Heart right ventricle (tissue), 16 donors: Measurements from ENCODE around the gene SEMG1. TPM values are rescaled to one million over a fixed set of nuclear protein-coding genes. Genes with fewer than 3 reads are reported as not detected.
A peak's percentile ranks its signal among the peaks of the same experiment; 100 is the strongest.

Source experiments
- ATAC-seq, 8 donors: fragments of 200-7000 bp; cut with Tn5 transposase; one replicate each; pipeline ENCODE4 v1.9.1; 2020; ENCODE audit warnings: mild to moderate bottlenecking in 8 of 8, moderate library complexity in 8 of 8, moderate number of reproducible peaks in 1 of 8
- DNase-seq, 2 donors: peaks; one replicate each; pipeline ENCODE4 v3.0.0-alpha.2; 2020
- H3K27ac ChIP-seq, 10 donors: fragments of 200-600 bp; sonication (generic) in 2 of 10; one replicate each; pipeline versions ENCODE4 v1.5.0 to v1.8.0; 2020 to 2022; ENCODE audit warnings: mild to moderate bottlenecking in 3 of 10
- H3K27me3 ChIP-seq, 7 donors: fragments of 200-600 bp; one replicate each; pipeline ENCODE4 v1.8.0; 2021 to 2022; ENCODE audit warnings: mild to moderate bottlenecking in 2 of 7
- H3K36me3 ChIP-seq, 9 donors: fragments of 200-600 bp; sonication (generic) in 1 of 9; one replicate each; pipeline versions ENCODE4 v1.5.0 to v1.8.0; 2020 to 2022; ENCODE audit warnings: mild to moderate bottlenecking in 2 of 9
- H3K4me1 ChIP-seq, 9 donors: fragments of 200-600 bp; sonication (generic) in 1 of 9; one replicate each; pipeline versions ENCODE4 v1.5.0 to v1.8.0; 2020 to 2022; ENCODE audit warnings: mild to moderate bottlenecking in 4 of 9
- H3K4me3 ChIP-seq, 10 donors: fragments of 200-600 bp; sonication (generic) in 2 of 10; one replicate each; pipeline versions ENCODE4 v1.5.0 to v1.8.0; 2020 to 2022; ENCODE audit warnings: mild to moderate bottlenecking in 7 of 10, moderate library complexity in 2 of 10
- H3K9me3 ChIP-seq, 11 donors: fragments of 200-600 bp in 10 of 11; sonication (generic) in 2 of 11; one replicate each; pipeline versions ENCODE4 v1.5.0 to v1.8.0; 2013 to 2022; ENCODE audit warnings: mild to moderate bottlenecking in 2 of 11, control low read depth in 1 of 11, moderate library complexity in 1 of 11
- CTCF ChIP-seq, 9 donors: fragments of 200-600 bp; sonication (generic) in 2 of 9; IDR thresholded peaks; one replicate each; pipeline versions ENCODE4 v1.5.0 to v1.8.0; 2021 to 2022; ENCODE audit warnings: antibody characterized with exemption in 9 of 9, mild to moderate bottlenecking in 5 of 9, moderate library complexity in 1 of 9
- WGBS, 2 donors: extraction: QIAGEN DNeasy Blood & Tissue Kit; methylation state at CpG; one replicate each; pipeline ENCODE4 v1.1.7; 2013; ENCODE audit warnings: inconsistent platforms in 1 of 2; 5-methylcytosine and 5-hydroxymethylcytosine counted together
- intact Hi-C, 10 donors: fragments of 100-400 bp; cut with DNase I; formaldehyde crosslinking; loops; one replicate each; pipeline versions ENCODE4 v1.11.1 to v1.14.2; 2022
- polyA plus RNA-seq, 2 donors: library from polyadenylated mRNA; stranded (reverse); fragments of 200-250 nt; gene quantifications; one replicate each; pipeline ENCODE4 v1.2.3, GENCODE V29; 2013
- total RNA-seq, 10 donors: library from RNA; stranded (reverse); fragmentation: NEBNext Ultra II Directional in 3 of 10; extraction: Animal tissue kit (Norgen Biotek cat#: 25700) in 3 of 10; gene quantifications; one replicate each; pipeline versions ENCODE4 v1.2.1 to v1.2.4, GENCODE V29; 2021 to 2023
- donor health status: Arrhythmogenic right ventricular cardiomyopathy.
- donor health status: ischemic (EF 13 %, LVEDD 7.1; RV severe dilation, severe dysfunction).
- donor health status: healthy with polysubstance abuse.
- donor health status: DM: no; HTN: yes; CAD: no.
- donor health status: DM: no; HTN: no; CAD: no.
- donor health status: ischemic (EF 25% LVEDD 6.9; RV normal size, moderate dysfunction).
- donor health status: ischemic (EF 25% LVEDD 5.7; RV mildly dilated, moderate dysfunction).
- donor health status: healthy.
- donor health status: DM: yes; HTN: yes; CAD: no.
- donor health status: Ischemic cardiomyopathy.
- donor health status: ischemic (EF 35%, LVEDD 5.7; RV mildly dilated, moderate dysfunction).
- donor health status: nonischemic (EF 11% LVEDD 7.7; RV severe dilation, severe dysfunction).
- donor health status: DM: yes; HTN: yes; CAD: no.
- donor health status: PGD.
- donor health status: ischemic (EF 29% LVEDD 5.4; RV normal size, mild dysfunction).
- donor health status: nonischemic (EF 23%, LVEDD 6.1; RV moderate dilation, normal function).

The SEMG1 gene
- total and polyA plus RNA-seq, 12 donors = not detected

GRCh38 chr20:45254383-45255262 lies 47.8 kb downstream of the SEMG1 start, which contains the start of gene SLPI:
SLPI (minus strand) TSS chr20:45254564; CDS start chr20:45254543, 21 bp downstream.
- peaks cover 0 to 53% (median 19%) of the 10 kb centered on the region in 7 donors for H3K27me3 ChIP-seq
- peaks cover 0 to 19% (median 0%) of the 10 kb centered on the region in 9 donors for H3K4me1 ChIP-seq
- no peak within 1 kb of the TSS for H3K4me3 ChIP-seq
- ATAC-seq (peak in 3 of 8 donors; percentile 24 to 64 (median 59)), DNase-seq (no peak)
- intact Hi-C loops = no loop called here
- peak within 1 kb of the TSS in 1 of 10 donors; percentile 47 for H3K27ac ChIP-seq
- no peaks in the 10 kb centered on the region for H3K9me3 ChIP-seq
- no peak for TF ChIP-seq CTCF (IDR thresholded peaks at IDR 0.05)
- H3K36me3 ChIP-seq = no peaks in the 10 kb centered on the region
- WGBS, 2 donors = 45 to 59% methylated on average over 7 of the region's 7 CpGs

GRCh38 chr20:45257161-45257560 lies 50.3 kb downstream of the SEMG1 start:
- DNase-seq (no peak), ATAC-seq (no peak)
- no peaks in the 10 kb centered on the region for H3K9me3 ChIP-seq
- no peak for TF ChIP-seq CTCF (IDR thresholded peaks at IDR 0.05)
- no peak overlapping the region for H3K27ac ChIP-seq
- WGBS, 2 donors = 77 to 82% methylated on average over 3 of the region's 3 CpGs
- no peaks in the 10 kb centered on the region for H3K36me3 ChIP-seq
- peaks cover 0 to 19% (median 0%) of the 10 kb centered on the region in 9 donors for H3K4me1 ChIP-seq
- no peak overlapping the region for H3K4me3 ChIP-seq
- peaks cover 0 to 50% (median 8%) of the 10 kb centered on the region in 7 donors for H3K27me3 ChIP-seq
- intact Hi-C loops = no loop called here

GRCh38 chr20:45257711-45258110 lies 50.9 kb downstream of the SEMG1 start:
- no peak for DNase-seq
- intact Hi-C loops = no loop called here

GRCh38 chr20:45258259-45258658 lies 51.4 kb downstream of the SEMG1 start:
- no peaks in the 10 kb centered on the region for H3K9me3 ChIP-seq
- H3K4me3 ChIP-seq = no peak overlapping the region
- intact Hi-C loops = no loop called here
- H3K27me3 ChIP-seq = peaks cover 0 to 42% (median 8%) of the 10 kb centered on the region in 7 donors
- H3K4me1 ChIP-seq = peaks cover 0 to 19% (median 0%) of the 10 kb centered on the region in 9 donors
- no peak overlapping the region for H3K27ac ChIP-seq
- TF ChIP-seq CTCF (IDR thresholded peaks at IDR 0.05) = no peak
- 86 to 87% methylated on average over 3 of the region's 3 CpGs for WGBS, 2 donors
- no peak for ATAC-seq
- DNase-seq = no peak
- no peaks in the 10 kb centered on the region for H3K36me3 ChIP-seq

More at GRCh38 chr20:45257711-45258110, 50.9 kb downstream of the SEMG1 start:
- Histone ChIP-seq H3K4me1 (peaks cover 0 to 19% (median 0%) of the 10 kb centered on the region in 9 donors), H3K36me3 (no peaks in the 10 kb centered on the region), H3K4me3 (no peak overlapping the region), H3K27me3 (peaks cover 0 to 47% (median 8%) of the 10 kb centered on the region in 7 donors), H3K27ac (no peak overlapping the region), H3K9me3 (no peaks in the 10 kb centered on the region)
- TF ChIP-seq CTCF (IDR thresholded peaks at IDR 0.05) = no peak
- ATAC-seq = no peak
- 84 to 89% methylated on average over 7 of the region's 7 CpGs for WGBS, 2 donors
